ENCODE data around the gene KCTD3.

The KCTD3 gene

DNA sequence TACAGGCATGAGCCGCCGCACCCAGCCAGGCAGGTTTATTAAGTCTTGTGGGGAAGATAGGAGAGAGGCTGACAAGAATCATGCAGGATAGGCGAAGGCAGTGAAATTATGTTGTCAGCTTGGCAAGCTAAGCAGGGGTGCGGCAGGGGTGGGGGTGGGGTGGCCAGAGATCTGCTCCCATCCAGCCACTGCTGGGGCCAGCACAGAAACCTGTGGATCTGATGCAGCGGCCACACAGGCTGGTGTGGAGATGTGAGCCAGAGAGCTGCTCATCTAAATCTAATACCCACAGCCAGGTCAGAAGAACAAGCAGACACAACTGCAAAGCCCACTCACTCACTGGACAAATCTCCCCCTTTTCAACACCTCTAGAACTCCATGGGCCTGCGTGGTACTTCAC is 68.7 kb downstream of the KCTD3 start:
- Histone ChIP-seq H3K9me3 (ENCODE audit: control insufficient read depth, insufficient read depth, low read depth, low read length) (no peaks in the 10 kb centered on the region), H3K4me1 (ENCODE audit: control insufficient read depth, insufficient read depth, low read length) (0 out of 2 replicates have a peak, but pooled peaks cover 5% of the 10 kb centered on the region), H3K36me3 (ENCODE audit: control insufficient read depth in 2 of 2, insufficient read depth in 1 of 2, low read length in 2 of 2) (no peaks in the 10 kb centered on the region), H3K27ac (ENCODE audit: extremely low read depth, low read depth, low read length) (no peak overlapping the region), H3K4me3 (ENCODE audit: low read depth, low read length) (no peak overlapping the region)
- TF ChIP-seq ZNF596 (tag by site-specific recombination; IDR thresholded peaks at IDR 0.05) = no peak
- POLR2A ChIA-PET = no interaction called here
- CTCF ChIA-PET = no interaction called here

DNA sequence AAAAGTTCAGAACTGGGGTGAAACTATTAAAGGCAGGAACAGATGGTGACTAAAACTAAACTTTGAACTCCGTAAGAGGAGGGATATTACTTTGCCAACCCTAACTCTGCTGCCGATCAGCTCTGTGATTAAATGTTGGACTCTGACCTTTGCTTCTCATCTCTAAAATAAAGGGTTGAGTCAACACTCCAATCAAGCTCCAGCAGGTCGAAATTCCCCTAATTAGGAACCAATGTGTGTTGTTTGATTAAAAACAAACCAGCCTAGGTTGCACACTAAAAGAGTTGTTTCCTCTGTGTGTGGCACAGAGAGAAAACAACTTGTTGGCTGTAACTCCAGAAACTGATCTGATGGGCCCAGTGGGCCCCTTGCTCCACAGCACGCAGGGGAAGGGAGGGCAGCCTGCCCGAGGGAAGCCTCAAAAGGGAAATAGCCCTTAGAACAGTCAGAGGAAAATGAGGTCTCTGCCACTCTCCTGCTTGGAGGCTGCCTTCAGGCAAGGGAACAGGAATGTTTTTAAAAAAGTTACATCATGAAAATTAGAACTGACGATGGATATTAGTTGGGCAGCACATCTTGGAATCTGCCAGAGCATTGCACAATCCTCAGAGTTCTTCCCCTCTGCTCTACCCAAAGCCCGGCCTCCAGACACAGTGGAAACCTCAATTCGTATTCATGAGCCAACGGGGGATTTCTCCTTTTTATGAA is 69.3 kb downstream of the KCTD3 start:
- ChIA-PET POLR2A (no interaction called here), CTCF (no interaction called here)
- Histone ChIP-seq H3K9me3 (ENCODE audit: control insufficient read depth, insufficient read depth, low read depth, low read length) (no peaks in the 10 kb centered on the region), H3K27ac (ENCODE audit: extremely low read depth, low read depth, low read length) (no peak overlapping the region), H3K36me3 (ENCODE audit: control insufficient read depth in 2 of 2, insufficient read depth in 1 of 2, low read length in 2 of 2) (no peaks in the 10 kb centered on the region), H3K4me3 (ENCODE audit: low read depth, low read length) (no peak overlapping the region), H3K4me1 (ENCODE audit: control insufficient read depth, insufficient read depth, low read length) (0 out of 2 replicates have a peak, but pooled peaks cover under 1% of the 10 kb centered on the region)
- TF ChIP-seq ZNF664 (tag by site-specific recombination; IDR thresholded peaks at IDR 0.05) (no peak), ZNF146 (tag by site-specific recombination; IDR thresholded peaks at IDR 0.05) (no peak), ZNF501 (tag by site-specific recombination; IDR thresholded peaks at IDR 0.05) (no peak), REPIN1 (tag by site-specific recombination; IDR thresholded peaks at IDR 0.05; ENCODE audit: low read depth) (no peak)

DNA sequence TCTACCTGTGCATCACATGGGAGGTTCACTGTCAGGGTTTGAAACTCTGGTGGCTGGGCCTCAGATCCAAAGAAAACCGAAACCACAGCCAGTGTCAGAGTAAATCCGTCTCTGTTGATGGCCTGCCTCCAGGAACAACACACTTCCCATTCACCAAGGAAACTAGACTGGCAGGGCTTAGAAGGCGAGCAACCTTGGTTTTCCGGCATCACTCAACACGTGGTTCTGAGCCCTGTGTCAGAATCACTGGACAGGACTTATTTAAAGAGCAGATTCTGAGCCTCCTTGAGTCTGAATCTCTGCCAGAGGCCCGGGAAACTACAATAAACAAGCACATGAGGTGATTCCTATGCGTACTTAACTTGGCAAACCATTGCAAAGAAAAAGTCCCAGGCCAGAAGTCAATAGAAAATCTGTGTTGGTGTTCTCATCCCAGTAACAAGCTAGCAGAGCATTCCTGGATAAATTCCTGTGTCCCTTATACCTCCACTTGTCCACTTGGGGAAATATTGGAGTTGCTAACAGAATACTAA is 70.0 kb downstream of the KCTD3 start:
- H3K9me3 ChIP-seq (ENCODE audit: control insufficient read depth, insufficient read depth, low read depth, low read length) = no peaks in the 10 kb centered on the region
- TF ChIP-seq, protein P1, sequence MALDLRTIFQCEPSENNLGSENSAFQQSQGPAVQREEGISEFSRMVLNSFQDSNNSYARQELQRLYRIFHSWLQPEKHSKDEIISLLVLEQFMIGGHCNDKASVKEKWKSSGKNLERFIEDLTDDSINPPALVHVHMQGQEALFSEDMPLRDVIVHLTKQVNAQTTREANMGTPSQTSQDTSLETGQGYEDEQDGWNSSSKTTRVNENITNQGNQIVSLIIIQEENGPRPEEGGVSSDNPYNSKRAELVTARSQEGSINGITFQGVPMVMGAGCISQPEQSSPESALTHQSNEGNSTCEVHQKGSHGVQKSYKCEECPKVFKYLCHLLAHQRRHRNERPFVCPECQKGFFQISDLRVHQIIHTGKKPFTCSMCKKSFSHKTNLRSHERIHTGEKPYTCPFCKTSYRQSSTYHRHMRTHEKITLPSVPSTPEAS (tag by site-specific recombination; IDR thresholded peaks at IDR 0.05) = no peak
- no peak for TF ChIP-seq ZNF544 (tag by site-specific recombination; IDR thresholded peaks at IDR 0.05)
- TF ChIP-seq ZNF114 (tag by site-specific recombination; IDR thresholded peaks at IDR 0.05) = no peak
- TF ChIP-seq, protein P2, sequence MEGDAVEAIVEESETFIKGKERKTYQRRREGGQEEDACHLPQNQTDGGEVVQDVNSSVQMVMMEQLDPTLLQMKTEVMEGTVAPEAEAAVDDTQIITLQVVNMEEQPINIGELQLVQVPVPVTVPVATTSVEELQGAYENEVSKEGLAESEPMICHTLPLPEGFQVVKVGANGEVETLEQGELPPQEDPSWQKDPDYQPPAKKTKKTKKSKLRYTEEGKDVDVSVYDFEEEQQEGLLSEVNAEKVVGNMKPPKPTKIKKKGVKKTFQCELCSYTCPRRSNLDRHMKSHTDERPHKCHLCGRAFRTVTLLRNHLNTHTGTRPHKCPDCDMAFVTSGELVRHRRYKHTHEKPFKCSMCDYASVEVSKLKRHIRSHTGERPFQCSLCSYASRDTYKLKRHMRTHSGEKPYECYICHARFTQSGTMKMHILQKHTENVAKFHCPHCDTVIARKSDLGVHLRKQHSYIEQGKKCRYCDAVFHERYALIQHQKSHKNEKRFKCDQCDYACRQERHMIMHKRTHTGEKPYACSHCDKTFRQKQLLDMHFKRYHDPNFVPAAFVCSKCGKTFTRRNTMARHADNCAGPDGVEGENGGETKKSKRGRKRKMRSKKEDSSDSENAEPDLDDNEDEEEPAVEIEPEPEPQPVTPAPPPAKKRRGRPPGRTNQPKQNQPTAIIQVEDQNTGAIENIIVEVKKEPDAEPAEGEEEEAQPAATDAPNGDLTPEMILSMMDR (tag by site-specific recombination; IDR thresholded peaks at IDR 0.05) = no peak
- no peak for TF ChIP-seq GLI4 (tag by site-specific recombination; IDR thresholded peaks at IDR 0.05)
- TF ChIP-seq GFI1B (tag by site-specific recombination; IDR thresholded peaks at IDR 0.05) = no peak
- TF ChIP-seq ZBTB20 (tag by site-specific recombination; IDR thresholded peaks at IDR 0.05) = no peak
- TF ChIP-seq, protein P3, sequence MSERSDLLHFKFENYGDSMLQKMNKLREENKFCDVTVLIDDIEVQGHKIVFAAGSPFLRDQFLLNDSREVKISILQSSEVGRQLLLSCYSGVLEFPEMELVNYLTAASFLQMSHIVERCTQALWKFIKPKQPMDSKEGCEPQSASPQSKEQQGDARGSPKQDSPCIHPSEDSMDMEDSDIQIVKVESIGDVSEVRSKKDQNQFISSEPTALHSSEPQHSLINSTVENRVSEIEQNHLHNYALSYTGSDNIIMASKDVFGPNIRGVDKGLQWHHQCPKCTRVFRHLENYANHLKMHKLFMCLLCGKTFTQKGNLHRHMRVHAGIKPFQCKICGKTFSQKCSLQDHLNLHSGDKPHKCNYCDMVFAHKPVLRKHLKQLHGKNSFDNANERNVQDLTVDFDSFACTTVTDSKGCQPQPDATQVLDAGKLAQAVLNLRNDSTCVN (tag by site-specific recombination; optimal IDR thresholded peaks at IDR 0.05) = no peak
- no peak for TF ChIP-seq ZFP37 (tag by site-specific recombination; IDR thresholded peaks at IDR 0.05)
- no peak for TF ChIP-seq ZSCAN16 (tag by site-specific recombination; IDR thresholded peaks at IDR 0.05)
- no peak for TF ChIP-seq ZNF341 (tag by site-specific recombination; IDR thresholded peaks at IDR 0.05; ENCODE audit: low read depth)
- TF ChIP-seq, protein P4, sequence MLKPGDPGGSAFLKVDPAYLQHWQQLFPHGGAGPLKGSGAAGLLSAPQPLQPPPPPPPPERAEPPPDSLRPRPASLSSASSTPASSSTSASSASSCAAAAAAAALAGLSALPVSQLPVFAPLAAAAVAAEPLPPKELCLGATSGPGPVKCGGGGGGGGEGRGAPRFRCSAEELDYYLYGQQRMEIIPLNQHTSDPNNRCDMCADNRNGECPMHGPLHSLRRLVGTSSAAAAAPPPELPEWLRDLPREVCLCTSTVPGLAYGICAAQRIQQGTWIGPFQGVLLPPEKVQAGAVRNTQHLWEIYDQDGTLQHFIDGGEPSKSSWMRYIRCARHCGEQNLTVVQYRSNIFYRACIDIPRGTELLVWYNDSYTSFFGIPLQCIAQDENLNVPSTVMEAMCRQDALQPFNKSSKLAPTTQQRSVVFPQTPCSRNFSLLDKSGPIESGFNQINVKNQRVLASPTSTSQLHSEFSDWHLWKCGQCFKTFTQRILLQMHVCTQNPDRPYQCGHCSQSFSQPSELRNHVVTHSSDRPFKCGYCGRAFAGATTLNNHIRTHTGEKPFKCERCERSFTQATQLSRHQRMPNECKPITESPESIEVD (tag by site-specific recombination; IDR thresholded peaks at IDR 0.05) = no peak
- no peak for TF ChIP-seq ZNF501 (tag by site-specific recombination; IDR thresholded peaks at IDR 0.05)
- TF ChIP-seq, protein P5, sequence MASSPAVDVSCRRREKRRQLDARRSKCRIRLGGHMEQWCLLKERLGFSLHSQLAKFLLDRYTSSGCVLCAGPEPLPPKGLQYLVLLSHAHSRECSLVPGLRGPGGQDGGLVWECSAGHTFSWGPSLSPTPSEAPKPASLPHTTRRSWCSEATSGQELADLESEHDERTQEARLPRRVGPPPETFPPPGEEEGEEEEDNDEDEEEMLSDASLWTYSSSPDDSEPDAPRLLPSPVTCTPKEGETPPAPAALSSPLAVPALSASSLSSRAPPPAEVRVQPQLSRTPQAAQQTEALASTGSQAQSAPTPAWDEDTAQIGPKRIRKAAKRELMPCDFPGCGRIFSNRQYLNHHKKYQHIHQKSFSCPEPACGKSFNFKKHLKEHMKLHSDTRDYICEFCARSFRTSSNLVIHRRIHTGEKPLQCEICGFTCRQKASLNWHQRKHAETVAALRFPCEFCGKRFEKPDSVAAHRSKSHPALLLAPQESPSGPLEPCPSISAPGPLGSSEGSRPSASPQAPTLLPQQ (tag by site-specific recombination; IDR thresholded peaks at IDR 0.05) = no peak
- ChIA-PET POLR2A (no interaction called here), CTCF (interaction anchor here (0.6 kb wide), 1 partner anchor 498 kb away, joined by 3 read pairs; no protein-coding TSS in a partner anchor)
- H3K4me3 ChIP-seq (ENCODE audit: low read depth, low read length) = no peak overlapping the region
- no peak overlapping the region for H3K27ac ChIP-seq (ENCODE audit: extremely low read depth, low read depth, low read length)
- no peaks in the 10 kb centered on the region for H3K4me1 ChIP-seq (ENCODE audit: control insufficient read depth, insufficient read depth, low read length)
- no peaks in the 10 kb centered on the region for H3K36me3 ChIP-seq (ENCODE audit: control insufficient read depth in 2 of 2, insufficient read depth in 1 of 2, low read length in 2 of 2)
